GM19025 (cell line): ENCODE measurements around the gene TCHHL1.

Experiments
- ATAC-seq: cut with Tn5 transposase; IDR thresholded peaks from one replicate; pipeline ENCODE4 v1.9.1; 2021; ENCODE audit warnings: mild to moderate bottlenecking, low read depth, moderate library complexity; ENCODE audit not compliant: unreplicated experiment

The TCHHL1 gene

GRCh38 chr1:152039886-152040285, 49.0 kb downstream of the TCHHL1 start:
- ATAC-seq: no peak

GRCh38 chr1:152039461-152039860, 49.4 kb downstream of the TCHHL1 start:
- no peak for ATAC-seq

- no peak for ATAC-seq
These were observed 50.0 kb downstream of the TCHHL1 start for GRCh38 chr1:152038871-152039270.

GRCh38 chr1:152036267-152037216, 52.3 kb downstream of the TCHHL1 start, which contains the start of gene S100A11:
TSS of gene S100A11 (minus strand) at chr1:152037004. CDS start at chr1:152036915, 89 bp downstream.
- no peak for ATAC-seq

- ATAC-seq: no peak
These were observed 53.2 kb downstream of the TCHHL1 start for GRCh38 chr1:152035539-152036266.

GRCh38 chr1:152034654-152035538, 54.0 kb downstream of the TCHHL1 start:
- no peak for ATAC-seq

- no peak for ATAC-seq
These were observed 54.6 kb downstream of the TCHHL1 start for GRCh38 chr1:152034324-152034653.
